HG03175 (cell line): ENCODE results near the gene HOXA6.

Experiments used
- ATAC-seq: cut with Tn5 transposase; IDR thresholded peaks from one replicate; pipeline ENCODE4 v1.9.1; 2021; ENCODE audit warnings: mild to moderate bottlenecking, moderate library complexity; ENCODE audit not compliant: unreplicated experiment

HOXA6 gene

DNA sequence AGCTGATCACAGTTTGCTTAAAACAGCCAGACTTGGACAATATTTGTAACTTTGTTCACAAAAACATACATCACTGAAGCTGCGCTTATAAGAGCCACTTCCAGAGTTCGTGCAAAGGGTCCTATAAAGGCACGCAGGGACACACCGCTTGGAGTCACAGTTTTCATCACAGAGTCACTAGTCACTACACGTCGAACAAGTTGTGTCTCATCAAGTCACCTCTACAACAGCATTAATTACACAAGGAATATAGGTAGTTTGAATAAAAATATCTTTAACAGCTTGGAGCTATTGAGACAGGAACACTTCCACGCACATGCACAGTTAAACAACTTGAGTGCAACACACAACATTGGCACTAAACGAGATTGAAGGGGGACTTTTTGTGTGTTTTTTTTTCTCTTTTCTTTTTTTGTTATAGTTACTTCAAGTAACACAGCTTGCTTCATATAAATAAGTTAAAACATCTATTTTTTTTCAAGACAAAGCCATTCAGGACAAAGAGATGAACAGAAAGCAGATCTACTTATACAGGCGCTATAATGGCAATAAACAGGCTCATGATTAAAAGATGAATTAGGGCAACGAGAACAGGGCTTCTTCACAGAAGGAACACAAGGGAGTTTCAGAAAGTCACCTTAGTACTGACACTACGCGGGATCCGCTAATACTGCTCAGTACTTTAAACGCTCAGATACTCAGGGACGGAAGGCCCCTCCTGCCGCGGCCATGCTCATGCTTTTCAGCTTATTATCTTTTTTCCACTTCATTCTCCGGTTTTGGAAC is 6.2 kb downstream of the HOXA6 start:
- no peak for ATAC-seq

DNA sequence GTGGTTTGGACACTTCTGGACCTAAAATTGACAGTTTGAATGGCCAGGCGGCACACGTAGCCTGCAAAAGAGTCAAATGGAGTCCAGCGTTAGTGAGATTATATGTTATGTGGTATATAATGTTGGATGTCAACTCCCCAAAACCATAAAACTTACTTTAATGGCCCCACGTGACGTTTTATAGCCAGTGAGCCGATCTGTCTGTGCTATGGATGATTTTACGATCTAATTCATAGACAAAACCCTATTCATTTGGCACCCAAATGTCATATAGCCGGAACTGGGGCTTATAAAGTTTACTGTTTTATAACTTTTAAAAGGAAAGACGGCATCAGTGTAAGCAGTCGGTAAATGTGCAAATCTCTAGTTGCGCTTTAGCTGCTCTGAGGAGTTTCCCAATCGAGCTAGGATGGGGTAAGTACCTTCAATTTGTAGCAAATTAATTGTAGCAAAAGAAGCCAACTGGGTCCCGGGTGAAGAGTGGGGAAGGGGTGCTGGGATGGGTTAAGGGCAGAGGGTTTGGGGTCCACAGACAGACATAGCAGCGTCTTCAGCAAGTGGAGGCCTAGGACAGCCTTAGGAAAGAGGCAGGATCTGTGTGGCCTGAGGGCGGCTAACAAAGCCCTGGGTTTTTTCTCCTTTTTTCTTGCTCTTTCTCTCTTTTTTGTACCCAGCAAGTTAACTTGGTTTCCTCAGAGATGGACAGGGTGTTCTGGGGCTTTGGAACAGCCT is 7.3 kb downstream of the HOXA6 start:
- no peak for ATAC-seq

DNA sequence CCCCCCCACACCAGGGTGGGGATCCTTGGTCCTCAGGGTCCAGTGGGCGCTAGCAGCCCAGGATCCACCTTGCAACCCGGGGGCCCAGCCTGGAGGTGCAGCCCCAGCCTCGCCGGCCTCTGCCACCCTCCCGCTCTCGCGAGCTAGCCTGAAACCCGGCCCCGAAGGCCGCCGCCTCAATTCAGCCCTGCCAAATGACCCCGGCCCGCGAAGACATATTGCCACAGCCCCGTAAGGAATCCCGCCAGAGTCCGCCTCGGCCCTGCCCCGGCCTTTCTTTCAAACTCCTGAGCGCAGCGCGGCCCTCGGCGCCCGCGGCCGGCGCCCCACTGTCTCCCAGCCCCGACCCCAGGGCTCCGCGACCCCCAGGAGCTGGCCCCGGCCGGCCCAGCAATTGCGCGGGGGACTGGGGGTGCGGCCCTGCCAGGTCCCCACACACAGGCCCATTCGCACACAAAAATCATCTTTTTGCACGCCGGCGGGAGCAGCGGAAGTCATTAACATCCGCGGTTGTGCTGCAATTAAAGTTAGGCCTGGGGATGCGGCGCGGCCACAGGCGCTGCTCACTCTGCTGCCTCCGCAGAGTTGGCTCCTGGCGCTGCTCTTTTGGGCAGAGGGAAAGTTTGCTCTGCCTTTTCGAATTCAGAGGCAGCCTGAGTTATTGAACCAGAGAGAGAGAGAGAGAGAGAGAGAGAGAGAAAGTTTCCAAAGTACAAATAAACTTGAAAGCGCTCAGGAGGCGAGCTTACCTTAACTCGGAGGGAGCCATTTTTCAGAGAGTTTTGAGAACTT is 8.0 kb downstream of the HOXA6 start:
- no peak for ATAC-seq

DNA sequence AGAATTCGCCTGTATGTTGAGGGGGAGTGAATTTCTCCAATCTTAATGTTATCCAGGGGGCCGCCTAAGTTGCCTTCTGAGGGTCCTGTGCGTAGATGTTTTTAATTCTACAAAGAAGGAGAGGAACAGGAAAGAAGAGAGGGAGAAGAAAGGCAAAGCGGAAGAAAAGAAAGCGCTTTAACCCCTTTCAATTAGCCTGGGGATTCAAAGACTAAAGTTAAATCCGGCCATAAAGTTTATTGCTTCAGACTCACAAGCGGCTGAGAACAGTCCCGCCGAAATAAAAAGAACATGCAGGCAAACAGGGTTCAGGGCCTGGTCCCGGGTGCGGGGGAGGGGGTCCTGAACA is 8.6 kb downstream of the HOXA6 start:
- no peak for ATAC-seq

DNA sequence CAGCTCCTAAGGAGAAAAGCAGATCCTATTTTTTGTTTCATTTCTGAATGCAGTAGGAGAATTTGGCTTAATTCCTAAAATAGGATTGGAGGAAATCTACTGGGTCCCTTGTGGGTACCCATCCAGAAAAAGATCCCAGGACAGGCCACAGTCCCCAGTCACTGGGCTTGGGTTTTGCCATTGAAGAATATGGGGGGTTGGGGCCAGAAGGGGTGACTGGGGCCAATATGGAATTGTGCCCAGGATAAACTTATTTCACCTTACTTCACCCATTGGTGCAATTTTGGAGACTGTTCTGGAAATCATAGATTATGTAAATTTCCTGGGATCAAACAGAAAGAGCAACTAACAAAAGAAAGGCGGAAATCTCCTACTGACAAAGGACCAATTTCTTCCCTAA is 9.1 kb downstream of the HOXA6 start:
- ATAC-seq = no peak

DNA sequence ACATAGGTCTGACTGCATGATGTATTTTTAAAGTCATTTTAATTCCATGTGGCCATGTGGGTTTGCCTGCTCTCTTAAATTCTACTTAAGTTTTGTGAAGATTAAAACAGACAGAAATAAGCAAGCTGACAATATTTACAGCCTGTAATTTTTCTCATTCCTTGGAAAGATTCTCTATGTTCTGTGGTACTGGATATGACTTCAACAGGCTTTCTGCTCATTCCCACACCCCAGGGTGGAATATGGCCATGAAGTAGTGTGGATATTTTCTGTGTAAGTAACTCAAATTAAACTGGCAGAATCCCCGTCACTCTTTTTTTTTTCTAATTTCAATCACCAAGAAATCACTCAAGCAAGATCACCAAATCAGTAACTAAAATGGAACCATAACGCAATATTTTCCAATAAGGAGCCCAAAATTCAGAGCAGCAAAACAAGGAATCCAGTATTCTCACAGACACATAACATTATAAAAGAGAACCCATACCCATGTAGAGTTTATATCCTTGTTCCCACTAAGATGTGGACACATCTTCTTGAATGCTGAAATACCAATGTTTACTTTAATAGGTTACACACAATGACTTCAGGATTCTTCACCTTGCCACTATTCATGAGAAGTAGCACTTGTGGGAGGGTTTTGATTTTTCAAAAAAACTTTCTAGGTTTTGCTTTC is 9.8 kb downstream of the HOXA6 start:
- no peak for ATAC-seq

DNA sequence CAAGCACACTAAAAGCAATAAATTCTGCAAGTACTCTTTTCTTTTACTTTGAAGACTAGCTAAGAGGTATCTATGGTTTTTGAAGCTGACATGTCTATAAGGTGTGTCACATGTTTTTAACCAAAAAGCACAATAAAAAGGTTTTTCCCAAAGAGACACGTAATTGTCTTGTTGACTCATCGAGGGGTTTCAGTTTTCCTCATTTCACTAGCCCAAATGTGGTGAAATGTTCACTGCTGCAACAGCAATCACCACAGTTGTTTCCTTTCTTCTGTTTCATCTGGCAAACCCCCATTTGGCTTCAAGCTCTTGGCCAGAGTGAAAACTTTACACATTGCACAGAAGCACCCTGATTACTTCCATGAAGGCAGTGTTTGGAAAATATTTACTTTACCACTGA is 13.2 kb downstream of the HOXA6 start:
- ATAC-seq = no peak

DNA sequence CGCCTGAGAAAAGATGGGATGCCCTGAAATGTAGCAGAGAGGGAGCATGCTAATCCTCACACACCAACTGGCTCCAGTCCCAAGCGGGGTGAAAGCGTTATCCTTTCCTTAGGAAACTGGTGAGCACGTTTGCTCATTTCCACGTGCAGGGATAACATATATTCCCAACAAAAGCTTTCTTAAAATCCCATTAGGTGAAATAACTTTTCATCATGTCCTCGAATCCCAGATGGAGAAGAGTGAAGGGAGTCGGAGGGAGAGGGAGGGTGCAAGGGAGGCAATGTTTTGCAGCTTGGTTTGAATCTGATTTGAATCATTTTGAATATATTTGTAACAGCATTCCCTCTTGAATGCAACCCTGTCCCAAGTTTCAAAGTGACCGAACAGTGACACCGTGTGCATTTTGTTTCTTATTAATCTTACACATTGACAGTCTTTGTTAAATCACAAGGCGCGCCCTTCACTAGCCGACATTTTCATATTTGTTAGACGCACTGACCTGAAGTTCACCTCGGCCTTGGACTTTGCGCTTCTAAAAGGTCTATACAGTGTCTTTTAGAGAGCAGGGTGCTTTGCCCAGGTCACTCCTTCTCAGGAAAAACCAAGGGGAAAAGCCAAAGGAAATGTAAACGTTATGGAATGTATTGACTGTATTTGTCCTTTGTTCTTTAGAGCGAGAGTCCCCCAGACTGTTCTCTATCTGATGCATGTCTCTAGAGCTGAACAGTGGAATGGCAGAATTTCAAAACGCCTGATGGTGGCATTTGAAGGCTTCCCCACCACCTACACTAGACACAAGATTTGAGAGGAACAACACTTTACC is 14.0 kb downstream of the HOXA6 start:
- no peak for ATAC-seq

DNA sequence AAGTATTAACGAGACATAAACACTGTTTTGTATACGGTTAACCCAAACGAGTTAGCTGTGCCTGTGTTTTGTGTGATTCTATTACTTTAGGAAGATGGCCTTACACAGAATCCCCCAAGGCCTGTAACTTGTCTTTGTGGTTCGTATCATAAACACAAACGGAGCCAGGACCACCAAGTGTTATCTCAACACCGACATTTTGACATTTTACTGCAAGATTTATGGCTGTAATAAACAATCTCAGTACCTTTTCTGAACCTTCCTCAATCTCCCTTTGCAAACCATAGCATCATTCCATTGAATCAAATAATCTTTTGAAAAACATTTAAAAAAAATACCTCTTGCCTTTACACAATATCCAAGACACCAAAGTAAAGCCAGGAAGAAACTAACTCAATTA is 14.6 kb downstream of the HOXA6 start:
- no peak for ATAC-seq

DNA sequence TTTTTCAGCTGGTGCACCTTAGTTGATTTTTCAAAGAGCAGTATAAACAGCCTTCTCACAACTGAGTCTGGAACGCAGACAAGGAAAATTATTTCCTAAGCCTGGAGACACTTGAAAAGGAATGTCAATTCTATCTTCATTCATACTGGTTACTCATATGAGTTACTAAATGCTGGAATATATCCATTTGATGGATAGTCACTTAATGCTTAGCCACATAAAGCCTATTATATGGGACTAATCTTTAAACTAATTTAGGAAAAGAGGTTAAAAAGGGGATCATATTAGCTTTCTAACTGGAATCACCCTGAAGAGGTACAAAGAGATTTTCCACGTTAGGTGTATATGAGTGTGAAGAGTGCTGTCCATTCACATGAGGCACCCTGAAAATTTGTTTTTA is 15.4 kb downstream of the HOXA6 start:
- no peak for ATAC-seq

DNA sequence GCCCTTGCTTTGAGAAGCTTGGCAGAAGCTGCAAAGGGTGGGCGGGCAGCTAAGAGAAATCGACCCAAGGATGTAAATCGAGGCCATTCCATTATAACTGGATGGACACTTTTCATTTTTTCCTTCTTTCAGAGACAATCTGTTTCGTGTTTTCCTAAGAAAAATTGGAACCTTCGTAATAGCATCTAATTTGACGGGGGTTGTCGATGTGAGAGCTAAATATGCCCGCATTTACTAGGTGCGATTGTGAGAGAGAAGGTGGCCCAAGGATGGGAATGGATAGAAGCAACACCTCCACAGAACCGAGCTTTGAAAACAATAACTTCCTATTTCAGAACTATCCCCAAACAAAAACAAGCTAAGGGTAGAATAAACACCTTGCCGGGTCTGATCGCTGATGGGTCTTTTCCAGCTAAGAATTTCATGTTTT is 16.2 kb downstream of the HOXA6 start:
- ATAC-seq = no peak

DNA sequence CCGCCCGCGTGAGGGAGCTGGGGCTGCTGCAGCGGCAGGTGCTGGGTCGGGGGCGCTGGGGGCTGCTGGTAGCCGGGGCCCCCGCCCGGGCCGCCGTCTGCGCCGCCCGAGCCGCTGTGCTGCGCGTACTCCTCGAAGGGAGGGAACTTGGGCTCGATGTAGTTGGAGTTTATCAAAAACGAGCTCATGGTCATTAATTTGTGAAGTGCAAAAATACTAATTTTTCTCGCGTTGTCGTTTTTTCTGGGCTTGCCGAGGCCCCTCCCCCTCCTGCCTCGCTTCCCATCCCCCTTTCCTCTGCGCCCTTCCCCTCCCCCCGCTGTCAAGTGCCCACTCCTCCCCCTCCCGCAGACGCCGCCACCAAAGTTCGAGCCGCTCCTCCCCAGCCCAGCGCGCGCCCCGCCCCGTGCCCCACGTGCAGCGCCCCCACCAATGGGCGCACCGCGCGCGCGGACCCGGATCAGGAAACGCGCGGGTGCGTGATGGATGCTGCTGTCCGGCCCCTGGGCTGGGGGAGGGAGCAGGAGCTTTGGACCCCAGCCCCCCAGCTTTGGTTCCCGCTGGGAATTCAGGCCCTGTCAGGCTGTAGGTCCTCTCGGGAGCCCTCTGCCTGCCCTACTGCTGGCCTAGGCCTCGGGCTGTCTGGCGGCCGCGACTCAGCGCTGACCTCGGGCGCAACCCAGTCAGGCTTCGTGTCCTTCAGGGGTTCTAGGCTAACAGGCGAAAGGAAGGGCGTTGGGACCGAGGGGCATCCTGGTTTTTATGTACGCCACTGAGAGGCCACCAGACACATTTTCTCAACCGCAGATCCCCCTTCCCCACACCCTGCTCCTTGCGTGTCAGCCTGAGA is 16.8 kb downstream of the HOXA6 start, which contains the start of gene HOXA4:
Gene HOXA4, minus strand, starts transcription at position 218 of the 850 bp plus-strand sequence. Its CDS starts 24 bp downstream, at position 194.
- ATAC-seq = no peak

DNA sequence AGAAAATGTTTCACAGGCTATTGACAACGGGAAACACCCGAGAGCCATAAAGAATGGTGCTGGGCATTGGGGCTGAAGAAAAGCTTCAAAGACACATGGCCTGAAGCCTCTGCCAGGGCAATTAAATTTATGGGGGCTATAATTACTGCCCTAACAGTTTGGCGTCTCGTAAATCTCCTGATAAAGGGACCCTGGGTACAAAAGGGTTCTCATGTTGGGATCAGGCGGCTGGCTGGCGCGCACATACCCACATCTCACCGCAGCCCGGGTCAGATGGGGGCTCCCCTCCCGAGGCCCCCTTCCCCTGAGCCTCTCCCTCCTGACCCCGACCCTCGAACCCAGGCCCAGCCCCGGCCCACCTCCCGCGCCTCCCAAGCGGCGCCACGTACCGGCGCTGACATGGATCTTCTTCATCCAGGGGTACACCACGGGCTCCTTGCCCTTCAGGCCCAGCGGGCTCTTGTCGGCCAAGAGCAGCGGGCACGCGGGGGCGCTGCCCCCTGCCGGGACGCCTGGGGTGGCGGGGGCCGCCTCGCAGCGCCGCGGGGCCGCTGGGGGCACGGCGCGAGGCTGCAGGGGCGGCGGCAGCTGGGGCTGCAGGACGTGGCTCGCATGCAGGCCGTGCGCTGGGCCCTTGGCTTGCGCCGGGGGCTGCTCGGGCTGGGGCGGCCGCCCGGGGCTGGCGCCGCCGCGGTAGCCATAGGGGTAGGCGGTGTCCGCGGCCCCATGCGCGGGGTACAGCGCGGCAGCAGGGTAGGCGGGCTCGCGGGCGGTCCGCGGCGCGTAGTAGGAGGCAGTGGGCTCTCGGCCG is 17.6 kb downstream of the HOXA6 start:
- ATAC-seq = no peak

DNA sequence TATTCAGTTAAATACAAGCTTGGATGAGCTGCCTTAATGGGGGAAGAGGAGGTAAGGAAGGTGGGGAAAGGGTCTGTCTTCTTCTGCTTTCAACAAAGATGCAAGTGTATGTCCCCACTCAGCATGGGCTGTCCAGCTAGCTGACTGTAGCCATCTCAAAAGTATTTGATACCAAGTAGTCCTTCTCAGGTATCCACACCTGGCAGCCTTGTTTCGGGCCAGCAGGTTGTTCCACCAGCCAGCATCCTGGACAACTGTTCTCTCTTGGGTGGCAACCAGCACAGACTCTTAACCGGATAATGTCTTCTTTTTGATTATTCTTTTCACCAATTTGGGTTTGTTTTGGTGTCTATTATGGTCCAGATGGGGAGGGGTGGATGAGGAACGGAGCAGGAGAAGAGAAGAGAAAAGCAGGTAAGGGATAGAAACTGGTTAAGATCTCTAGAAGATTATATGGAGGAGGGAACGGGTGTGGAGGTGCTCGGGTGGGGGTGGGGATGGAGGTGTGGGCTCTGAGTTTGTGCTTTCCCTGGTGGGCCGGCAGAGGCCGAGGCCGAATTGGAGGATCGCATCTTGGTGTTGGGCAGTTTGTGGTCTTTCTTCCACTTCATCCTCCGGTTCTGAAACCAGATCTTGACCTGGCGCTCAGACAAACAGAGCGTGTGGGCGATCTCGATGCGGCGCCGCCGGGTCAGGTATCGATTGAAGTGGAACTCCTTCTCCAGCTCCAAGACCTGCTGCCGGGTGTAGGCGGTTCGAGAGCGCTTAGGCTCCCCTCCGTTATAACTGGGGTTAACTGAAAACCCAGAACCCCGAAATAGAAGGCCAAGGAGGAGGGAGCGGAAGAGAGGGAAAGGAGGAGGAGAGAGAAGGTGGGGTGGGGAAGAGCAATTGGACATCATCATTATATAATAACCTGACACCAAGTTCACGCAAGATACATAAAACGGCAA is 18.5 kb downstream of the HOXA6 start:
- ATAC-seq = no peak

DNA sequence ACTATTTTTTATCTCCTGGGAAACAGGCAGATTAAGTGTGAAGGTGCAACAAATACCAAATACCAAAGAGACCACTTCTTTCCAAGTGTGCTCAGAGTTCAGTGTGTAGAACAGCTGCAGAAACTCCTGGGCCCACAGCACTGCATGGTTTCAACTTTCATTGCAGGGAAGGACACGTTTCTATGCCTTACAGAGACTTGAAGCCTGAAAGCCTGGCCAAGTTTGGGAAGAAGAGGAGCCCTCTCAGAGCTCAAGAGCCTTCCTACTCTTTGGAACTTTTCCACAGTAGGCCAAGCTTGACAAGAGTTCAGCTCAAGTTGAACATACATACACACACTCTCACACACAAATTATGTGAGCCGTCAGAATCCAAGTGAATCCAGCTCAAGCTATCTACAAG is 19.5 kb downstream of the HOXA6 start:
- ATAC-seq = no peak

DNA sequence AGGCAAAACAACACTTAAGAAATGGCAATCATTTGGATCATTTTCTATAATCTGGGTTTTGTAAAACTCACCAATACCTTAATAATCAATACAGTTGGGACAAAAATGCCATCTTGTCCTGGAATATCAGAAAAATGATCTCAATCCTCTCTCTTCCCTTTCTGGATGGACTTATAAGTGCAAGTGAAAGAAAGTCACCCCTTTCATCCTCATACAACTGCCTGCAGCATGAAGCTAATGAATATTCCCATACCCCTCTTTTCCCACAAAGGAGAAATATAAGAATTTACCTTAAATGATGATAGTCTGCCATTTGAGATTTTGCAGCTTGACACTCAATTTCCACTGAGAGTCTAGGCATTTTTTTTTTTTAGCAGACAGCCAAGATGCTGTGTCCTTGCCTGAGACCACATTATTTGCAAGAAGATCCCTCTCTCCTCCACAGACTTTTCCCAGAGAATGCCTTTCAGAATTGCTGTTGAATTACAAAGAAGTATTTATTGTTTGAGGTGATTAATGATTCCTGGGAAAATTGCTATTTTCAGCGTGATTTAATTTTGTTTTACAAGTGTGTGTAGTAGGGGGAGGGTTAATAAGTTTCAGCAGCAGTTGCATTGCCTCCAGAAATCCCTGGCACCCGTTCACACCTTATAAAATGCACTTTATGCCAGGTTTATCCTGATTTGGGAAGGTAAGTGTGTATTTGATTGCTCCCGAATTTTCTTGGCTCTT is 20.8 kb downstream of the HOXA6 start:
- no peak for ATAC-seq

DNA sequence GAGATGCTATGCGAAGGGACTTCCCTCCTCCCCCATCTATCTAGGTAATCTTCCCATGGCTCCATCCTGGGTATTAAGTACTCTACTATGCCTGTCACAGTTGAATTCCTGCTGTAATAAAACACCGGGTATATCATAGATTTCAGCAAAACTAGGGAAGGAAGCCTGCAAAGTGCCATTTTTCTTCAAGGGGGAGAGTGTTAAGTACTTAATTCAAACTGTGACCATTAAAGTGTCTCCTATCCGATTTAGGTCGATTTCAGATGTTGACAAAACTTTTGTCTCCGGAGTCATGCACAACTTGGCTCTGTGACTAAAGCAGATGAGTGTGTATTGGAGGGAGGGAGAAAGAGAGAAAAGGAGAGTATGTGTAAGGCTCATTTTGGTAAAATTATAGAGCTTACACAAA is 21.6 kb downstream of the HOXA6 start:
- ATAC-seq = no peak
